Fibroblast of pulmonary artery (primary cell): ENCODE data around the gene FBLN1.

Source experiments
- DNase-seq: peaks from one replicate; pipeline ENCODE4 v3.0.0-alpha.2; 2010; ENCODE audit warnings: low read depth
- H3K4me3 ChIP-seq: replicated peaks from 2 replicates; pipeline ENCODE4 v1.5.1; 2011; ENCODE audit warnings: low read depth, mild to moderate bottlenecking, control low read depth, low read length, moderate library complexity
- CTCF ChIP-seq: IDR thresholded peaks from 2 replicates; pipeline ENCODE4 v1.5.1; 2011; ENCODE audit warnings: mild to moderate bottlenecking, control low read depth, low read length, inconsistent platforms; ENCODE audit errors: missing control alignments

Gene FBLN1

GRCh38 chr22:45631140-45631840 is 128.6 kb downstream of the FBLN1 start:
- DNase-seq = no peak
- no peak for TF ChIP-seq CTCF
- no peak overlapping the region for H3K4me3 ChIP-seq

GRCh38 chr22:45631841-45632238 is 129.2 kb downstream of the FBLN1 start:
- no peak for TF ChIP-seq CTCF
- H3K4me3 ChIP-seq = no peak overlapping the region
- no peak for DNase-seq

GRCh38 chr22:45632791-45633515 is 130.3 kb downstream of the FBLN1 start:
- TF ChIP-seq CTCF = no peak
- no peak overlapping the region for H3K4me3 ChIP-seq
- peak; percentile 55 for DNase-seq

GRCh38 chr22:45636683-45637082 is 134.0 kb downstream of the FBLN1 start:
- no peak for TF ChIP-seq CTCF
- no peak overlapping the region for H3K4me3 ChIP-seq
- DNase-seq = no peak

- no peak for DNase-seq
- no peak overlapping the region for H3K4me3 ChIP-seq
- TF ChIP-seq CTCF = no peak
These were observed 135.5 kb downstream of the FBLN1 start for GRCh38 chr22:45638197-45638596.

GRCh38 chr22:45638834-45639746 is 136.4 kb downstream of the FBLN1 start:
- peak; percentile 66 for DNase-seq
- H3K4me3 ChIP-seq = no peak overlapping the region
- no peak for TF ChIP-seq CTCF
